K562 (cell line): ENCODE results near the gene SYVN1. TPM values are rescaled to one million over a fixed set of nuclear protein-coding genes. Genes with fewer than 3 reads are reported as not detected.

Source experiments
- ATAC-seq: fragments of 200-7000 bp; cut with Tn5 transposase; 3 replicates; pipeline ENCODE4 v1.9.1; 2020; ENCODE audit warnings: moderate library complexity
- BruUV-seq: library from RNA; stranded (reverse); fragments of 400-500 nt; replicated peaks from 2 replicates; lab custom pipeline; 2021; lab: Mats Ljungman, UMichigan
- CTCF ChIA-PET: fragments of 300-600 bp; formaldehyde crosslinking; extraction: SDS; loops from one replicate; lab custom pipeline; 2021; ENCODE audit warnings: low intra/inter-chr PET ratio; lab: Yijun Ruan, JAX
- POLR2A ChIA-PET: fragments of 300-600, 350-650 bp; sonication (Branson Sonifier 250); formaldehyde crosslinking; extraction: SDS; loops from one replicate; lab custom pipeline; 2021; ENCODE audit warnings: antibody characterized with exemption, inconsistent platforms; lab: Yijun Ruan, JAX
- DNase-seq, 4 experiments: peaks; one replicate each; pipeline versions ENCODE4 v3.0.0 to v3.0.0-alpha.2; 2011 to 2018; ENCODE audit warnings: low spot score in 3 of 4, mixed read lengths in 3 of 4; ENCODE audit errors: extremely low read depth in 1 of 4
- FAIRE-seq: peaks from 2 replicates; lab custom pipeline; 2011; peaks lifted over from hg19 to GRCh38; lab: Jason Lieb, UNC
- H2AFZ ChIP-seq: 2 replicates; pipeline ENCODE4 v1.6.0; 2011; ENCODE audit warnings: low read depth, low read length, control low read depth, inconsistent platforms
- H3K27ac ChIP-seq: fragments of 200-600 bp; 3 replicates; pipeline ENCODE4 v1.8.0; 2011; ENCODE audit warnings: low read depth, mild to moderate bottlenecking, control low read depth, inconsistent platforms, low read length, moderate library complexity, mixed read lengths; ENCODE audit errors: extremely low read depth
- H3K27me3 ChIP-seq, 2 experiments: fragments of 300-600 bp in 1 of 2; 2 replicates in 1 of 2; 3 replicates in 1 of 2; pipeline versions ENCODE4 v1.6.0 to v1.8.0; 2011; ENCODE audit warnings: inconsistent platforms in 2 of 2, low read length in 2 of 2, mild to moderate bottlenecking in 1 of 2, mixed read lengths in 1 of 2, moderate library complexity in 1 of 2; ENCODE audit not compliant: control insufficient read depth in 2 of 2, insufficient read depth in 2 of 2
- H3K36me3 ChIP-seq: fragments of 300-600 bp; 3 replicates; pipeline ENCODE4 v1.8.0; 2011; ENCODE audit warnings: mild to moderate bottlenecking, low read length, inconsistent platforms; ENCODE audit not compliant: control insufficient read depth, insufficient read depth
- H3K4me1 ChIP-seq, 2 experiments: fragments of 200-600 bp in 1 of 2; replicated peaks in 1 of 2; 2 replicates in 1 of 2; 3 replicates in 1 of 2; pipeline versions ENCODE4 v1.5.1 to v1.8.0; 2011; ENCODE audit warnings: inconsistent platforms in 2 of 2, low read length in 2 of 2, mild to moderate bottlenecking in 1 of 2, mixed read lengths in 1 of 2, moderate library complexity in 1 of 2; ENCODE audit not compliant: control insufficient read depth in 2 of 2, insufficient read depth in 2 of 2
- H3K4me2 ChIP-seq: 2 replicates; pipeline ENCODE4 v1.6.1; 2011; ENCODE audit warnings: low read length, control low read depth, inconsistent platforms, mixed read lengths; ENCODE audit not compliant: insufficient read depth
- H3K4me3 ChIP-seq: fragments of 200-600 bp; sonication (generic), shearing (Covaris generic); 2 replicates; pipeline ENCODE4 v1.5.1; 2016; ENCODE audit warnings: control low read depth, inconsistent platforms
- H3K79me2 ChIP-seq: fragments of 200-600 bp; 3 replicates; pipeline ENCODE4 v1.8.0; 2011; ENCODE audit warnings: low read length, inconsistent platforms; ENCODE audit not compliant: control insufficient read depth, insufficient read depth
- H3K9ac ChIP-seq, 2 experiments: 2 replicates each; pipeline versions ENCODE4 v1.6.0 to v1.6.1; 2011; ENCODE audit warnings: low read depth in 2 of 2, low read length in 2 of 2, control low read depth in 1 of 2, inconsistent platforms in 1 of 2, mild to moderate bottlenecking in 1 of 2, mixed read lengths in 1 of 2; ENCODE audit not compliant: insufficient read depth in 1 of 2
- H3K9me1 ChIP-seq: one replicate; pipeline ENCODE4 v1.6.0; 2011; ENCODE audit warnings: inconsistent platforms, mild to moderate bottlenecking, low read length, moderate library complexity; ENCODE audit not compliant: control insufficient read depth, insufficient read depth
- H3K9me3 ChIP-seq: replicated peaks from 2 replicates; pipeline ENCODE4 v1.5.1; 2011; ENCODE audit warnings: low read depth, low read length, inconsistent platforms; ENCODE audit not compliant: control insufficient read depth, insufficient read depth
- H4K20me1 ChIP-seq: replicated peaks from 2 replicates; pipeline ENCODE4 v1.6.1; 2011; ENCODE audit warnings: low read length, inconsistent platforms, mixed read lengths; ENCODE audit not compliant: control insufficient read depth, insufficient read depth
- ATF4 ChIP-seq: fragments of 450-650 bp; formaldehyde crosslinking; IDR thresholded peaks from 2 replicates; pipeline ENCODE4 v1.4.0; 2022; ENCODE audit warnings: mild to moderate bottlenecking, moderate library complexity
- BRD9 ChIP-seq: fragments of 450-650 bp; IDR thresholded peaks from 2 replicates; pipeline ENCODE4 v1.6.1; 2018; ENCODE audit warnings: low read depth; ENCODE audit not compliant: partially characterized antibody
- CBX2 ChIP-seq: fragments of 200-600 bp; sonication (generic); IDR thresholded peaks from one replicate; pipeline ENCODE4 v1.6.1; 2012; ENCODE audit warnings: mild to moderate bottlenecking, low read length, inconsistent platforms; ENCODE audit not compliant: insufficient read depth, poor library complexity, severe bottlenecking
- E2F8 ChIP-seq: fragments of 450-650 bp; IDR thresholded peaks from 2 replicates; pipeline ENCODE4 v1.7.1; 2018; ENCODE audit warnings: mild to moderate bottlenecking, low read depth; ENCODE audit not compliant: partially characterized antibody
- MAX ChIP-seq: sonication (generic); formaldehyde crosslinking; IDR thresholded peaks from 2 replicates; pipeline ENCODE4 v1.9.0; 2022; ENCODE audit warnings: mild to moderate bottlenecking, missing genetic modification reagents
- PHF21A ChIP-seq: fragments of 450-650 bp; IDR thresholded peaks from 2 replicates; pipeline ENCODE4 v1.6.1; 2017; ENCODE audit warnings: low read depth, borderline replicate concordance
- SFPQ ChIP-seq: fragments of 200-400 bp; formaldehyde crosslinking; IDR thresholded peaks from 2 replicates; pipeline ENCODE4 v1.6.1; 2017; ENCODE audit warnings: mild to moderate bottlenecking, low read depth, low read length, moderate library complexity
- ZZZ3 ChIP-seq: fragments of 450-650 bp; IDR thresholded peaks from 2 replicates; pipeline ENCODE4 v1.6.1; 2016; ENCODE audit warnings: antibody characterized with exemption, mild to moderate bottlenecking, moderate library complexity
- WGBS: fragments of 100-300 bp; shearing (Covaris generic); methylation state at CpG from one replicate; pipeline ENCODE4 v1.1.6; 2016; ENCODE audit warnings: low coverage, mixed read lengths; ENCODE audit not compliant: insufficient coverage; ENCODE audit errors: missing lambda C conversion rate; 5-methylcytosine and 5-hydroxymethylcytosine counted together
- in situ Hi-C: fragments of 300-500 bp; cut with MboI; formaldehyde crosslinking; loops from 4 replicates; pipeline ENCODE4 v1.15.0; 2018; ENCODE audit warnings: inconsistent platforms, mixed read lengths
- intact Hi-C: fragments of 100-400 bp; cut with micrococcal nuclease; formaldehyde crosslinking; loops from 2 replicates; pipeline ENCODE4 v1.14.2; 2022
- polyA plus RNA-seq, 8 experiments: library from polyadenylated mRNA; depleted of rRNA in 4 of 8; stranded (reverse) in 5 of 8; unstranded in 3 of 8; fragments of >200 nt; fragmentation: Nextera tagmentation in 2 of 8; fragmentation: Illumina TruSeq in 1 of 8; extraction: Ambion mirVana in 2 of 8; extraction: Trizol in 1 of 8; gene quantifications; 2 replicates each; pipeline versions ENCODE4 v1.2.1 to v1.2.3, GENCODE V29; 2011 to 2014; ENCODE audit warnings: inconsistent platforms in 1 of 8, missing spikeins in 1 of 8
- total RNA-seq, 7 experiments: library from RNA; depleted of rRNA in 6 of 7; stranded (reverse); fragments of >200 nt in 6 of 7; fragmentation: Illumina TruSeq in 2 of 7; extraction: Trizol in 2 of 7; gene quantifications; 2 replicates each; pipeline versions ENCODE4 v1.2.1 to v1.2.3, GENCODE V29; 2011 to 2021; ENCODE audit warnings: low replicate concordance in 1 of 7
- TF ChIP-seq, protein P1 (sequence below): fragments of 250-450 bp; sonication (Bioruptor Pico); IDR thresholded peaks from 2 replicates; pipeline ENCODE4 v1.8.0; 2022; ENCODE audit warnings: inconsistent platforms

SYVN1 gene
- total and polyA plus RNA-seq, 9 of the 15 experiments (the other 6 are each of a cell fraction or from before 2014, with no cell fraction given): 0.41 to 47.4 (median 9.9) TPM

DNA sequence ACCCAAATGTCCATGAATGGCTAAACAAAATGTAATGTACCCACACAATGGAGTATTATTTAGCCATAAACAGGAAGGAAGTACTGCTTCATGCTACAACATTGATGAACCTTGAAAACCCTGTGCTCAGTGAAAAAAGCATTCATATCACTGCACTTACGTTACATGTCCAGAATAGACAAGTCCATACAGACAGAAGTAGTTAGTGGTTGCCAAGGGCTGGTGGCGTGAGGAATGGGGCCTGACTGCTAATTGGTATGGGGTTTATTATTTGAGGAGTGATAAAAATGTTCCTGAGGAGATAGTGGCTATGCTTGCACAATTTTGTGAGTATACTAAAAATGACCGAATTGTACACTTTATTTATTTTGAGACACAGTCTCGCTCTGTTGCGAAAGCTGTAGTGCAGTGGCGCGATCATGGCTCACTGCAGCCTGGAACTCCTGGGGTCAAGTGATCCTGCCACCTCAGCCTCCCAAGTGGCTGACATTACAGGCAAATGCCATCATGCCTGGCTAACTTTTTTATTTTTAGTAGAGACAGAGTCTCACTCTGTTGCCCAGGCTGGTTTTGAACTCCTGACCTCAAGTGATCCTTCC is 7.7 kb upstream of the SYVN1 start:
- Histone ChIP-seq H2AFZ (no peak overlapping the region), H3K4me2 (no peak overlapping the region), H3K27ac (no peak overlapping the region), H3K4me3 (no peak overlapping the region), H4K20me1 (no peaks in the 10 kb centered on the region), H3K4me1 (no peaks in the 10 kb centered on the region), H3K36me3 (no peaks in the 10 kb centered on the region), H3K9ac (no peak overlapping the region), H3K27me3 (no peaks in the 10 kb centered on the region), H3K79me2 (no peaks in the 10 kb centered on the region), H3K9me3 (no peaks in the 10 kb centered on the region), H3K9me1 (no peaks in the 10 kb centered on the region)
- intact Hi-C loops: no loop called here
- POLR2A ChIA-PET: interaction anchor here (1.0 kb wide), 1 partner anchor 29 kb away, joined by 4 read pairs; no protein-coding TSS in a partner anchor
- 77% methylated on average over 7 of the region's 7 CpGs for WGBS
- ATAC-seq (no peak), FAIRE-seq (no peak), DNase-seq (no peak)
- BruUV-seq: no TSS peak
- in situ Hi-C loops: no loop called here
- CTCF ChIA-PET: no interaction called here
- TF ChIP-seq MAX (no peak), CBX2 (no peak), ATF4 (CRISPR knock-in tag) (no peak), SFPQ (no peak), ZZZ3 (no peak), PHF21A (no peak), BRD9 (no peak), E2F8 (no peak)
- TF ChIP-seq, protein P1, sequence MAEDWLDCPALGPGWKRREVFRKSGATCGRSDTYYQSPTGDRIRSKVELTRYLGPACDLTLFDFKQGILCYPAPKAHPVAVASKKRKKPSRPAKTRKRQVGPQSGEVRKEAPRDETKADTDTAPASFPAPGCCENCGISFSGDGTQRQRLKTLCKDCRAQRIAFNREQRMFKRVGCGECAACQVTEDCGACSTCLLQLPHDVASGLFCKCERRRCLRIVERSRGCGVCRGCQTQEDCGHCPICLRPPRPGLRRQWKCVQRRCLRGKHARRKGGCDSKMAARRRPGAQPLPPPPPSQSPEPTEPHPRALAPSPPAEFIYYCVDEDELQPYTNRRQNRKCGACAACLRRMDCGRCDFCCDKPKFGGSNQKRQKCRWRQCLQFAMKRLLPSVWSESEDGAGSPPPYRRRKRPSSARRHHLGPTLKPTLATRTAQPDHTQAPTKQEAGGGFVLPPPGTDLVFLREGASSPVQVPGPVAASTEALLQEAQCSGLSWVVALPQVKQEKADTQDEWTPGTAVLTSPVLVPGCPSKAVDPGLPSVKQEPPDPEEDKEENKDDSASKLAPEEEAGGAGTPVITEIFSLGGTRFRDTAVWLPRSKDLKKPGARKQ: no peak
